GM19025 (cell line): Measurements from ENCODE around the gene SFI1.
"Not testable (repeated sequence)": the region's sequence is repeated elsewhere in the genome, so short reads cannot be mapped to it uniquely, and the experiment has no call there.

Experiments
- ATAC-seq: cut with Tn5 transposase; IDR thresholded peaks from one replicate; pipeline ENCODE4 v1.9.1; 2021; ENCODE audit warnings: mild to moderate bottlenecking, low read depth, moderate library complexity; ENCODE audit not compliant: unreplicated experiment

The SFI1 gene

DNA sequence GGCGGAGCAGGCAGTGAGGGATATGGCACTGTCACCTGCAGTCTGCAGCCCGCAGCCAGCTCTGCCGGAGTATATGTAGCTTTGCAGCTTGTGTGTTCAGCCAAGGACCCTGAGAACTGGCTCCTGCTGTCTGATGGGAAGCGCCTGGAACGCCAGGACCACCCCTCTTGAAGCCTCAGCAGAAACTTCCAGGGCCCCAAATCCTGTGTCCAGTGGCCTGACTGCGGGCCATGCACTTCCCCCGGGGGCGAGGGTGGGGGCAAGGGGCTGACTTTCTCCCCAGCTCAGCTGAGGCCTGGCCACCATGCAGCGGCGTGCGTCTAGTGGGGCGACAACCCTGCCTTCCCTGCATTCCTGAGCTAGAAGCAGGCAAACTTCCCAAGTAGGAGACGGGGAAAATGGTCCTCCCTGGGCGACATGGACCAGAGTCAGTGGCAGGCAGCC, 133.4 kb downstream of the SFI1 start:
- ATAC-seq, result no peak

DNA sequence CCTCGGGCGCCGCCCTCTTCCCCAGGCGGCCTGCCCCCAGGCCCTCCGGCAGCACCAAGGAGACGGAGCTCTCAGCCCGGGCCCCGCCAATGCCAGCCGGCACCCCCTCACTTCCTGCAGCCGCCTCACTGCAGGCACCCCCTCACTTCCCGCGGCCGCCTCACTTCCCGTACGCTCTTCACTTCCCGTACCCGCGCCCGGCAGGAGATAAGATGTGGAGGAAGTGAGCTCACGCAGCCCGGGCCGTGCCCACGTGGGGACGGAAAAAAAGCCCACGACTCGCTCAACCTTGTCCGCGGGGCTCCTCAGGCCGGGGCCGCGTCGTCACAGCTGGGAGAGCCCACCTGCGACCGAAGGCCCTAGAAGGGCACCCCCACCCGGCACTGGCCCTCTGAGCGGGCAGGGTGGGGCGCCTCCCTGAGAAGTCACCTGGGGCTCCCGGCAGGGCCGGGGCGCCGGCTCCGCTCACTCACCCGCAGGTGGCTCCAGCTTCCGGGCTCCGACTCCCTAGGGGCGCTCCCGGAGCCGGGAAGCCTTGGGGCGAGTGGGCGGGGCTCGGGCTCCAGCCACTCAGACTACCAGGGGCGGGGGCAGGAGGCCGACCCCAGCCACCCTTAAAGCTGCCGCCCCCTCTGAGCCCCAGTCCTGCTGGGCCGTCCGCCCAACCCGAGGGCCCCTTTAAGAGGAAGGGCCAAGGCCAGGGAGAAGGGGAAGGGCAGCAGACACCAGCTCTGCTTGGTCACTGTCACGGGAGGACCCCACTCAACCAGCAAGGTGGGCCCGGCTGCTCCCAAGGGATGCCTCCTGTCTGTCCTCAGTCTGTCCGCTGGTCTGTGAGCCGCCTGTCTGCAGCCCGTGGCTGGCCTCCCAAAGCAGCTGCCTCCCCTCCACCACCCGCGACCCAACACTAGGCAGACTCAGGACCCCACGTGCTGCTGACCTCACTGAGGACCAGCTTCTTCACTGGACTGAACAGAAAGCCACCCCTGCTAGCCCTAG, 134.3 kb downstream of the SFI1 start:
- ATAC-seq, result peak; percentile 43

DNA sequence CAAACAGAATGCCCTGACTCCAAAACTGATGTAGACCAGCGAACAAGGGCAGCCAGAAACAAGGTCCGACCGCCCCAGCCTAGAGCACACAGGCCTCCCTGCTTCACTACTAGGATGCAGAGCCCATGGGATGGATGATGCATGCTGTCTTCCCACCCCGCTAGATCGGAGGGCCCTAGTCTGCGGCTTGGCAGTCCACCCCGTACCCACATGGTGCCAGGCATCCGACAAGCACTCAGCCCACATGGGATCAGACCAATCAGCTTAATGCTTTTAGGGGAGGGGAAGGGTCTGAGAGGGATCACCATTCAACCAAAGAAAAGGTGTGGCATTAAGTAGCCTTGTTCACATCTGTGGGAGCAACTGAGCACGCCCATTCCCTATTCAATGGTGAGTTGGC, 135.1 kb downstream of the SFI1 start:
- ATAC-seq, result no peak

DNA sequence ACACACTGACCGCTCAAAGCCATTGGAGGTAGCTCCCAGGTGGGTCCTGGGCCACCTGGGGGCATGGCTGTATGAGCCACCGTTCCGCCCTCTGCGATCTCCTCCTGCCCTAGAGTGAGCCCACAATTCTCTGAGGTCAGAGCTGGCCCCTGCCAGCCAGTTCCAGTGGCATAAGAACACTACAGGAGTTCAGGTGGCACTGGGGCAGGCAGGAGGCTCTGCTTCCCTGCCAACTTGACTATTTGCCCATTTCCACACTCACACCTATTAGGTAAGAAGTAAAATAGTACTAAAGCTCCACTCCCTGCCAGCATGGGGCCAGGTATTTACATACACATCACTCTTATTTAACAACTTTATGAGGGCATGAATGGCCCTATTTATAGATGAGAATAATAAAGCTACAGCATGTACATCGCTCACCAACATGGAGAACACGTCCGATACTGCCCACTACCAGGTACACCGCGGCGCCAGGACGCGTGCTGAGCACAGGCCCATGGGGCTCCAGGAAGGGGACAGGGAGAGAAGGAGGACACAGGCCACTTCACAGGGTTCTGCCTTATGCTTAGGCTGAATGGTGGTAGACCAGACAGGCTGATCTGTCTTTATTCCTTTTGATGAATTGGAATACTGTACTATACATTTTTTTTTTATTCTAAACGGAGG, 139.4 kb downstream of the SFI1 start:
- ATAC-seq, result no peak

DNA sequence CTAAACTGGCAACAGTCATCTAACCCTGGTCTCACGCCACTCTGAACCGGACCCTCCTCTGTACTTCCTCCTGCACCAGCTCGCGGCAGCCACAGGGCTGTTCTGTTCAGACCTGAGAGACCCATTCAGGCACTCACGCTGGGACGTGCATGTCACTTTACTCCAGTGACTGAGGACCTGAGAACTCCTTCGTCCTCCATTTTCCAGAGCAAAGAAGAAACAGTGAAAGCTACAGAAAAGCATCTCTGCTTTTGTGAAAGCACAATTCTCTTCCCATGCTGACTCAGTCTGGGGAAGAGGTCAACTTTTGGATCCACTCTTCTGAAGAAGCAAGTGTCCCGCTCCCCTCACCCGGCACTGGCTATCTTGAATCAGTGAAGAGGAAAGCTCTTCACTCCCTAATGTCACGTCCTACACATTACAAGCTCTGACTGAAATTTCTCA, 141.1 kb downstream of the SFI1 start:
- ATAC-seq, result peak; percentile 59

DNA sequence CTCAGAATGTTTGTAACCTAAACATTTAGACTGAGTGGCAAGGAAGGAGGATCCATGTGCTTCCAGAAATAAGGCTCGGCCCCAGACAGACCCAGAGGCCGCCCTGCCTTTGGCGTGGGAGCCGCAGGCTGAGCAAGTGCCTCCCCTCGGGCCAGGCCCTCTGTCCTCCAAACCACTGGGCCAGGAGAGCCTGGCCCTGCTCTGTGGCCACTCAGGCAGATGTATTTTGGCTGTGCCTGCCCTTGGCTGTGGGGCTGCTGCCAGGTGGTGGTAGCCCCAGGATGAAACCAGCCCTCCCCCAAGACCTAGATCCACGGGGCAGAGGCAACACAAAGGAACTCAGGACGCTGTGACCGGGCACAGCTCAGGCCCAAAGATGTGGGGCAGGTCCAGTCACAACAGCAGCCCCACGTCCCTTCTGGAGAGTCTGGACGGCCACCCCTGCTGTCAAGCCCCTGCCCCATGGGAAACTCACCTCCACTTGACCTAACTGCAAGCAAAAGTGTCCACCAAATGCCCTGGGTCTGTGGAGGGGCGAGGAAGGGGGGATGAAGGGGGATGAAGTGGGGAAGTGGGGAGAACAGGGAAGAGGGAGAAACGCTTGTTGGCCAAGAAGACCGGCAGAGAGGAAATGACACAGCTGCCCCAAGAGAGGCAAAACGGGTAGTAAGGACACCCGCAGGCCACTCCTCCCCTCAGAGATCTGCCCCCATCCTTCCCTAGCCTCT, 141.7 kb downstream of the SFI1 start:
- ATAC-seq, result no peak

DNA sequence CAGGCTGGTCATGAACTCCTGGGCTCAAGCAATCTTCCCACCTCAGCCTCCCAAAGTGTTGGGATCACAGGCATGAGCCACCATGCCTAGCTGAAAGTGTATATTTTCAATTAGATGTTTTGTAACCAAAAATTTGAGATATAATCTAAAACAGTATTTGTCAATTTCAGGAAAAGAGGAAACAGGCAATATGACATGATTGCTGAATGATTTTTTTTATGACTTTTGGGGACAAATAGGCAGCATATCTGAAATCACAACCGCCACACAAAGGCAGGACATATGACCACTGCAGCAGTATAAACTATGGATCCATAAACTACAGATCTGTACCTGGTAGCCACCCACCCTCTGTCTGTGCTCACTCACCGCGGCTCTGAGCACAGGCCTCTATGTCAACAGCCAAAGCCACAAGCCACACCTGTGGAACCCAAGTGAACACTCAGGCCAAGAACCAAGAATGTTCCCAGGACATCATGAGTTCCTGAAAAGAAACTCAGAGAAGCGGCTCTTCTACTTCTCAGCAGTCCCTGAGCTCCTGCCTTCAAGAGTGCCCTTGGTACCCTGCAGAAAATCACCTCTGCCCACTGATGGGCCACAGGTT, 143.2 kb downstream of the SFI1 start:
- ATAC-seq, result no peak

DNA sequence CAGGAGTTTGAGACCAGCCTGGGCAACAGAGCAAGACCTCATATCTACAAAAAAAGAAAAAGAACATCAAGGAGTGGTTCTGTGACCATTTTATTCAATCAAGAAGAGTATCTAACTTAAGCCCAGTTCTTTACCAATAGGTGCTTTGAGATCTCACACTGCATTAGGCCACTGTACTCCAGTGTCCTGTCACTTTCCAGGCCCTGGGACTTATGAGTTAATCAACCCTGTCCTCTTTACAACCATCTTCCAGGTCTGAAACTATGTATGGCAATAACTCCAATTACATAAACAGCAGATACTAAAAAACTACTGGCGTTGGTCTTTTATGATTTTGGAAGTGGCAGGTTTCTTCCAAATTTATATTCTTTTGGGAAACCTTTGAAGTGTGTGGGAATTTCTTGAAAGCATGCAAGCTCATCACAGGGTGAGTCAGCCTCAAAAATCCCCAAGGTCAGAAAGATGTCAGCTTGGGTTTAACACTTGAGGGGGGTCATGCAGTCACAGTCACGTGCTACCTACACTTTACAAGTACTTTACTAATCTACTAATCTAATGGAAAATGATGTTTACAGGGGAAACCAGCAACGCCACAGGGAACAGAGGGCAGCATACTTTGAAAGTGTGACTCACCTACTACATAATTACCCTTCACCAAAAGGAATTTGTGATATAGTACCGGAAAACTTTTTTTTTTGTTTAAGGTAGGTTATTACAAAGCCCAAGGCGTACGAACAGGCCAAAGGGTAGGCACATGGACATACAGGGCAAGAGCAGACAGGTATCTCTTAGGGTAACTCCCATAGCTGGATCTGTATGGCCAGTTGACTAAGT, 150.1 kb downstream of the SFI1 start:
- peak; percentile 49 for ATAC-seq

DNA sequence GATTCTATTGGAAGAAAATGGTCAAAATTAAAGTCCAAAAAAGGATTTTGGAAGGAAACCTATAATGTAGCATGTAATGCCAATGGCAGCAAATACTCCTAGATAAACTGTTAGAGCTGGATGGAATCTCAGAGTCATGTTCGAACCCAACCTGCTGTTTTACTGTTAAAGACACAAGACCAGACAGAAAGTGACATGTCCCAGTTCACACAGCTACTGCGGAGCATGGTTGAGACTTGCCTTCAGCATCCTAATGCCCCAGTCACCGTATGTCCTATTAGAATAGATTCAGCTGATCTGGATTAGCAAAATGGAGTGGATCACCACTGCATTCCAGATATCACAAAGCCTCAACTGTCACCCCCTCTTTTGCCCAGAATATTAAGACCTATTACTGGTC, 150.7 kb downstream of the SFI1 start:
- ATAC-seq, result no peak

DNA sequence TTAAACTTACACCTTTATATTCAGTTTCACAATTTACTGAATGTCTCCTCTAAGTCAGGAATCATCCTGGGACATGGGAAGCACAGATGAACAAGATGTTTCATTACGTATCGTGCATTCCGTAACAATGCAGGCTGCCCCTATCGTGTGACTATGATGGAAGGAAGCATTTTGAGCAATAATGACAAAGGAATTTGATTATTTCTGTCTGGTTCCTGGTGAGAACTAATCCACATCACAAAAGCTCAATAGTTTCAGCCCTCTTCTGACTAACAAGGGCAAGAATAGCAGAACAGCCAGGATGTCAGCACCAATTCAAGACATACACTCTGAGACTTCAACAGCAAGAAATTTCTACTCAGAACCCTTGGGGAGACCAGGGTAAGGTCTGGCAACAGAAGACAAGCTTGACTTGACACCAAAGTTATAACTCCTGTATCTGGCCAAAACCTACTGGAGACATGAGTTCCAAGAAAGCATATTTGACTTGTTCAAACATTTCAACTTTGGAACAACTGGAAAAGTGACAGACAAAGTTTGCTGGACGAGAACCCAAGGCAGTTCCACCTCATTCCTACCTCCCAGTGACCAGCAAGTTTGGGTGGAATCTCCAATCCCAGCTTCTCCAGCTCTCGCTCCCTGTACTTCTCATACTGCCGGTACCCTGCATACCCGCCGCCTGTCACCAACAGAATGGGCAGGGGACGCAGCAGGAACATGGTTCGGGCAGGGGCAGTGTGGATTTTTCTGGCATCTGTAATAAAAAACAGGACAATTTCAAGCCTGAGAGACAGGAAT, 151.4 kb downstream of the SFI1 start:
- no peak for ATAC-seq

DNA sequence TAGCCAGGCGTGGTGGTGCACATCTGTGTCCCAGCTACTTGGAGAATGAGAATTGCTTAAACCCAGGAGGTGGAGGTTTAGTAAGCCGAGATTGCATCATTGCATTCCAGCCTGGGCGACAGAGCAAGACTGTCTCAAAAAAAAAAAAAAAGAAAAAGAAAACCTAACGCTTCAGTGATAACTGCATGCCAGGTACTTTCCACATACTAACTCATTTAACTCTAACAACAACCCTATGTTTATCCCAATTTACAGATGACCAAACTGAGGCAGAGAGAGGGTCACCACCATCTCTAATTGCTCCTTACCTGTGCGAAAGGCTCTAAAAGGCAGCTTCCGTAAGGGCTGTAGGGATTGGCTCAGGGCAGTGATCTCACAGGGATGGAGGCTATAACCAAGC, 154.1 kb downstream of the SFI1 start:
- ATAC-seq, result no peak

DNA sequence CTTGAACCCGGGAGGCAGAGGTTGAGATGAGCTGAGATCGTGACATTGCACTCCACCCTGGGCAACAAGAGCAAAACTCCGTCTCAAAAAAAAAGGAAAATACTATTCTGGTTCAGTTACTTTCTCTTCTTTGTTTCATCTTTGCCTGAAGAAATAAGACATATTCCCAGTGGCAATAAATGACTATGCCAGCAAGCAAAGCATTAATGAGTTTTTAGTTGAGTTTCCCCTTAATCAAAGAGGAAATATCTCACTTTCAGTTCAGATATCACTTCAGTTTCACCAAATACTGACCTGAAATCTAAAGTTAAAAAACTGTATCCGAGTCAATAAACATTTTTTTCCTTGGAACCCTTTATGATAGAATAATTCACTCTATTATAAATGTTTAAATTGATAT, 155.3 kb downstream of the SFI1 start:
- ATAC-seq, result no peak

DNA sequence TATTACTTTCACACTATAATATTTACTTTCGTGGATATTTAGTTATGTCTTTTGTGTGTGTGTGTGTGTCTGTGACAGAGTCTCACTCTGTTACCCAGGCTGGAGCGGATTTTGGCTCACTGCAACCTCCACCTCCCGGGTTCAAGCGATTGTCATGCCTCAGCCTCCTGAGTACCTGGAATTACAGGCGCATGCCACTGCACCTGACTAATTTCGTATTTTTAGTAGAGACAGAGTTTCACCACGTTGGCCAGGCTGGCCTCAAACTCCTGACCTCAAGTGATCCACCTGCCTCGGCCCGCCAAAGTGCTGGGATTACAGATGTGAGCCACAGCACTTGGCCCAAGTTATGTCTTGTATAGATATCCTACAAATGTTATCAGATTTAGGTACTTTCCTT, 155.8 kb downstream of the SFI1 start:
- no peak for ATAC-seq

DNA sequence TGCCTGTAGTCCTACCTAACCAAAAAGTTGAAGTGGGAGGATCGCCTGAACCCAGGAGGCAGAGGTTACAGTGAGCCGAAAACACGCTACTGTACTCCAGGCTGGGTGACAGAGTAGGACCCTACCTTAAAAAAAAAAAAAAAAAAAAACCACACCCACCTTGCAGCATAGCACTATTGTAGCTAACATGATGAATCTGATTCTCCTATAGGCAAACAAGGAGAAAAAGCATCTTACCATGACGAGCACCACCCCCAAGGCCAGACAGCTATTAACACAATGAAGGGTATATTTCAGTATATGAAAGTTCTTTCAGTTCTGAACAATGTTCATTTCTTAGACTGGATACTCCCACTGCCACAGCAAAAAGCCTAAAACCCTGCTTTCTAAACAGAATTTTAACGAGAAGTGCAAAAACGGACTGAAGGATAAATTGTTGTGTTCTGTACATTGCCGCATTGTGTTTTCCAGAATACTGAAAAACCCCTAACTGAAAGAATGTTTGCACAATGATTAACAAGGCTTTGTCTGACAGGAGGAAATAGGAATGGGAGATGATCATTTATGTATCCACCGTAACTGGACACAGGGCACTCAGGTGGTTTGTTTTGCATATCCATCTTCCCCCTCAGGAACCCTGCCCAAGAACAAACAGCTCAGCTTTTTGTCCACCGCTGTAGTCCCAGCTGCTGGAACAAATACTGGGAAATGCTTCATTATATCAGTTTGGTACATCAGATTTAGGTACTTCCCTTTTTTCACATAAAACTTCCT, 156.8 kb downstream of the SFI1 start:
- no peak for ATAC-seq

DNA sequence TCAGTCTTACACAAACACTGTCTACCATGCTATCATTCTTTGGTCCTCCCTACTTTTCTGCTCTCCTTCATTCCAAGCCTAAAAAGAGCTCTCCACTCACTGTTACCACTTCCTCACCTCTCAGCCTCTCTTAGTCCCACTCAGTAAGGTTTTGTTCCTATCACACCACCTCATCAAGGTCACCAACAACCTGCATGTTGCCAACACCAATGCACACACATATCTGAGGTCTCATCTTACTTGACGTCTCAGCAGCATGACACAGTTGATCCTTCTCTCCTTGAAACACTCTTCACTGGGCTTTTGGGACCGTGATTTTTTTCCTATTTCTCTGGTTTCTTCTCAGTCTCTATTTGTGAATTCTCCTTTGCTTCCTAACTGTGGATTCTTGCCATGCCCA, 157.6 kb downstream of the SFI1 start:
- no peak for ATAC-seq

DNA sequence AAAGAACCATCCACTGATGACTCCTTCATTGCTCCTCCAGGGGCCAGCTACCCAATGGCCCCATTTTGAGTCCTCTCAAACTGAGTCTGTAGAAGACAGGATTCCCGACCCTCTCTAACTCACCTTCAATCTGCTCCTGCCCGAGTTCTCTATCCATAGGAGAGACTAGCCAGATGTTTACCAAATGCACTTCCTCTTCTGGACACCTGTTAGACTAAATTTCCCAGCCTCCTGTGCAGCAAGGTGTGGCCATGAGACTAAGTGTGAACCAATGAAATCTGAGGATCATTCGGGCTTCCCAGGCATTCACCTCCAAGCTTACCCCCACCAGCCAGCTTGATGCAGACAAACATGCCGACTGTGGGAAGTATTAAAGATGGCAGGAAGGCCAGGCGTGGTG, 158.1 kb downstream of the SFI1 start:
- no peak for ATAC-seq

DNA sequence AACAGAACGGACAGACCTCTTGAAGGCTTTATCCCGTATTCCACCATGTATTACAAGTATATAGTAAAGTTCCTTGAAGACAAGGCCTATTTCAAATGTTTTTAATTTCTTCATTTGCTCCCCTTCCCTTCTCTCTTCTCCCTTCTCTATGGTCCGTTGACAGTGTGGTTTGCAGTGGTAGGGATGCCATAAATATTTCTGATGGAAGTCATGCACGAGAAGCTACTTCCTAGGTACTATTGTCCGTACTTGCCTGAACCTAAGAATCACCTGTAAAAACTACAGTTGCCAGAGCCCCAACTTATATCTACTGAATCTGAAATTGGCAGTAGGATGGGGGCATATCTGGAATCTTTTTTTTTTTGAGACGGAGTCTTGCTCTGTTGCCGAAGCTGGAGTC, 162.9 kb downstream of the SFI1 start:
- no peak for ATAC-seq

DNA sequence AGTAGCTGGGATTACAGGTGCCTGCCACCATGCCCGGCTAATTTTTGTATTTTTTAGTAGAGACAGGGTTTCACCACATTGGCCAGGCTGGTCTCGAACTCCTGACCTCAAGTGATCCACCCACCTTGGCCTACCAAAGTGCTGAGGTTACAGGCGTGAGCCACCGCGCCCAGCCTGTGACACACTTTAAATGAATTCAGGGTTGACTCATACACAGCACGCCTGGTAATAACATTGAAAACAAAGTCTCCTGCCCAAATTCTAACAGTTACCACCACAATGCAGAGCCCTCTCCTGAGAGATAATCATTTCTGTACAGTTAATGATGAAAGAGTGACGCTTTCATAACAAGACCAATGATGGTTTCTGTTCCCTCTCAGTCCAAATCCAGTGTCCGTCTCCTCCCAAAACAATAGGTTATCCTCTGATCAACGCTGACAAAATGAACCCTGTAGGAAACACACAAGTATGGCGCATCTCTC, 164.6 kb downstream of the SFI1 start:
- not testable (repeated sequence) for ATAC-seq
